K562 (cell line): Measurements from ENCODE around the gene PARK7. TPM values are rescaled to one million over a fixed set of nuclear protein-coding genes. Genes with fewer than 3 reads are reported as not detected.

Source experiments
- ATAC-seq: fragments of 200-7000 bp; cut with Tn5 transposase; 3 replicates; pipeline ENCODE4 v1.9.1; 2020; ENCODE audit warnings: moderate library complexity
- BruUV-seq: library from RNA; stranded (reverse); fragments of 400-500 nt; replicated peaks from 2 replicates; lab custom pipeline; 2021; lab: Mats Ljungman, UMichigan
- CTCF ChIA-PET: fragments of 300-600 bp; formaldehyde crosslinking; extraction: SDS; loops from one replicate; lab custom pipeline; 2021; ENCODE audit warnings: low intra/inter-chr PET ratio; lab: Yijun Ruan, JAX
- POLR2A ChIA-PET: fragments of 300-600, 350-650 bp; sonication (Branson Sonifier 250); formaldehyde crosslinking; extraction: SDS; loops from one replicate; lab custom pipeline; 2021; ENCODE audit warnings: antibody characterized with exemption, inconsistent platforms; lab: Yijun Ruan, JAX
- DNase-seq, 4 experiments: peaks; one replicate each; pipeline versions ENCODE4 v3.0.0 to v3.0.0-alpha.2; 2011 to 2018; ENCODE audit warnings: low spot score in 3 of 4, mixed read lengths in 3 of 4; ENCODE audit errors: extremely low read depth in 1 of 4
- FAIRE-seq: peaks from 2 replicates; lab custom pipeline; 2011; peaks lifted over from hg19 to GRCh38; lab: Jason Lieb, UNC
- H2AFZ ChIP-seq: 2 replicates; pipeline ENCODE4 v1.6.0; 2011; ENCODE audit warnings: low read depth, low read length, control low read depth, inconsistent platforms
- H3K27ac ChIP-seq: fragments of 200-600 bp; 3 replicates; pipeline ENCODE4 v1.8.0; 2011; ENCODE audit warnings: low read depth, mild to moderate bottlenecking, control low read depth, inconsistent platforms, low read length, moderate library complexity, mixed read lengths; ENCODE audit errors: extremely low read depth
- H3K27me3 ChIP-seq, 2 experiments: fragments of 300-600 bp in 1 of 2; 2 replicates in 1 of 2; 3 replicates in 1 of 2; pipeline versions ENCODE4 v1.6.0 to v1.8.0; 2011; ENCODE audit warnings: inconsistent platforms in 2 of 2, low read length in 2 of 2, mild to moderate bottlenecking in 1 of 2, mixed read lengths in 1 of 2, moderate library complexity in 1 of 2; ENCODE audit not compliant: control insufficient read depth in 2 of 2, insufficient read depth in 2 of 2
- H3K36me3 ChIP-seq: fragments of 300-600 bp; 3 replicates; pipeline ENCODE4 v1.8.0; 2011; ENCODE audit warnings: mild to moderate bottlenecking, low read length, inconsistent platforms; ENCODE audit not compliant: control insufficient read depth, insufficient read depth
- H3K4me1 ChIP-seq, 2 experiments: fragments of 200-600 bp in 1 of 2; replicated peaks in 1 of 2; 2 replicates in 1 of 2; 3 replicates in 1 of 2; pipeline versions ENCODE4 v1.5.1 to v1.8.0; 2011; ENCODE audit warnings: inconsistent platforms in 2 of 2, low read length in 2 of 2, mild to moderate bottlenecking in 1 of 2, mixed read lengths in 1 of 2, moderate library complexity in 1 of 2; ENCODE audit not compliant: control insufficient read depth in 2 of 2, insufficient read depth in 2 of 2
- H3K4me2 ChIP-seq: 2 replicates; pipeline ENCODE4 v1.6.1; 2011; ENCODE audit warnings: low read length, control low read depth, inconsistent platforms, mixed read lengths; ENCODE audit not compliant: insufficient read depth
- H3K4me3 ChIP-seq: fragments of 200-600 bp; sonication (generic), shearing (Covaris generic); 2 replicates; pipeline ENCODE4 v1.5.1; 2016; ENCODE audit warnings: control low read depth, inconsistent platforms
- H3K79me2 ChIP-seq: fragments of 200-600 bp; 3 replicates; pipeline ENCODE4 v1.8.0; 2011; ENCODE audit warnings: low read length, inconsistent platforms; ENCODE audit not compliant: control insufficient read depth, insufficient read depth
- H3K9ac ChIP-seq, 2 experiments: 2 replicates each; pipeline versions ENCODE4 v1.6.0 to v1.6.1; 2011; ENCODE audit warnings: low read depth in 2 of 2, low read length in 2 of 2, control low read depth in 1 of 2, inconsistent platforms in 1 of 2, mild to moderate bottlenecking in 1 of 2, mixed read lengths in 1 of 2; ENCODE audit not compliant: insufficient read depth in 1 of 2
- H3K9me1 ChIP-seq: one replicate; pipeline ENCODE4 v1.6.0; 2011; ENCODE audit warnings: inconsistent platforms, mild to moderate bottlenecking, low read length, moderate library complexity; ENCODE audit not compliant: control insufficient read depth, insufficient read depth
- H3K9me3 ChIP-seq: replicated peaks from 2 replicates; pipeline ENCODE4 v1.5.1; 2011; ENCODE audit warnings: low read depth, low read length, inconsistent platforms; ENCODE audit not compliant: control insufficient read depth, insufficient read depth
- H4K20me1 ChIP-seq: replicated peaks from 2 replicates; pipeline ENCODE4 v1.6.1; 2011; ENCODE audit warnings: low read length, inconsistent platforms, mixed read lengths; ENCODE audit not compliant: control insufficient read depth, insufficient read depth
- BDP1 ChIP-seq: IDR thresholded peaks from 3 replicates; pipeline ENCODE4 v1.6.1; 2011; ENCODE audit not compliant: insufficient read length, insufficient read depth
- CGGBP1 ChIP-seq: fragments of 250-450 bp; sonication (Bioruptor Pico); IDR thresholded peaks from 2 replicates; pipeline ENCODE4 v1.9.0; 2021; ENCODE audit warnings: mild to moderate bottlenecking
- ESRRB ChIP-seq: fragments of 250-450 bp; sonication (Bioruptor Pico); IDR thresholded peaks from 2 replicates; pipeline ENCODE4 v1.5.0; 2020; ENCODE audit warnings: mild to moderate bottlenecking, moderate library complexity, borderline replicate concordance
- GTF2B ChIP-seq: IDR thresholded peaks from 2 replicates; pipeline ENCODE4 v1.6.1; 2011; ENCODE audit not compliant: insufficient read length; ENCODE audit errors: extremely low read depth
- HDAC1 ChIP-seq, 2 experiments: fragments of 450-650 bp; IDR thresholded peaks; 2 replicates each; pipeline ENCODE4 v1.6.1; 2016 to 2017; ENCODE audit warnings: inconsistent platforms in 1 of 2, mild to moderate bottlenecking in 1 of 2, moderate library complexity in 1 of 2
- IRF9 ChIP-seq: fragments of 450-650 bp; IDR thresholded peaks from 2 replicates; pipeline ENCODE4 v1.6.1; 2016; ENCODE audit warnings: missing biosample characterization, missing genetic modification characterization
- KDM4B ChIP-seq, 2 experiments: fragments of 450-650 bp in 1 of 2; sonication (generic) in 1 of 2; IDR thresholded peaks; 2 replicates each; pipeline ENCODE4 v1.6.1; 2016 to 2017; ENCODE audit warnings: borderline replicate concordance in 2 of 2, antibody characterized with exemption in 1 of 2, low read depth in 1 of 2, mild to moderate bottlenecking in 1 of 2
- MXI1 ChIP-seq: IDR thresholded peaks from 2 replicates; pipeline ENCODE4 v1.6.1; 2011; ENCODE audit warnings: low read depth, mild to moderate bottlenecking, improper control_type of control experiment, low read length
- PRPF4 ChIP-seq: fragments of 200-400 bp; formaldehyde crosslinking; IDR thresholded peaks from one replicate; pipeline ENCODE4 v1.6.1; 2017; ENCODE audit warnings: low read length, low read depth, mild to moderate bottlenecking; ENCODE audit not compliant: insufficient read depth, poor library complexity, severe bottlenecking
- SIN3A ChIP-seq, 2 experiments: fragments of 150-350 bp in 1 of 2; IDR thresholded peaks; 2 replicates each; pipeline ENCODE4 v1.6.1; 2011 to 2016; ENCODE audit warnings: borderline replicate concordance in 2 of 2, low read depth in 2 of 2, low read length in 2 of 2, mild to moderate bottlenecking in 2 of 2, moderate library complexity in 2 of 2; ENCODE audit not compliant: control insufficient read depth in 1 of 2
- SIN3B ChIP-seq: fragments of 450-650 bp; IDR thresholded peaks from 2 replicates; pipeline ENCODE4 v1.6.1; 2017; ENCODE audit warnings: low read depth, mild to moderate bottlenecking, moderate library complexity
- SREBF1 ChIP-seq: fragments of 150-350 bp; IDR thresholded peaks from 2 replicates; pipeline ENCODE4 v1.6.1; 2014; ENCODE audit warnings: antibody characterized with exemption, low read depth, low read length, borderline replicate concordance
- SRF ChIP-seq, 2 experiments: fragments of 250-450, 450-650 bp in 1 of 2; sonication (Bioruptor Pico) in 1 of 2; sonication (generic) in 1 of 2; formaldehyde crosslinking; IDR thresholded peaks; 2 replicates each; pipeline versions ENCODE4 v1.5.0 to v1.5.1; 2020 to 2022; ENCODE audit warnings: mild to moderate bottlenecking in 1 of 2, missing genetic modification reagents in 1 of 2
- TARDBP ChIP-seq: fragments of 450-650 bp; IDR thresholded peaks from 2 replicates; pipeline ENCODE4 v1.6.1; 2016
- ZBED1 ChIP-seq: IDR thresholded peaks from 2 replicates; pipeline ENCODE4 v1.6.1; 2014
- ZBTB5 ChIP-seq: fragments of 450-650 bp; IDR thresholded peaks from 2 replicates; pipeline ENCODE4 v1.6.1; 2017; ENCODE audit warnings: antibody characterized with exemption
- ZEB2 ChIP-seq: fragments of 450-650 bp; IDR thresholded peaks from 2 replicates; pipeline ENCODE4 v1.6.1; 2016
- ZNF77 ChIP-seq: fragments of 250-450 bp; sonication (Bioruptor Pico); IDR thresholded peaks from 2 replicates; pipeline ENCODE4 v1.5.0; 2020
- WGBS: fragments of 100-300 bp; shearing (Covaris generic); methylation state at CpG from one replicate; pipeline ENCODE4 v1.1.6; 2016; ENCODE audit warnings: low coverage, mixed read lengths; ENCODE audit not compliant: insufficient coverage; ENCODE audit errors: missing lambda C conversion rate; 5-methylcytosine and 5-hydroxymethylcytosine counted together
- in situ Hi-C: fragments of 300-500 bp; cut with MboI; formaldehyde crosslinking; loops from 4 replicates; pipeline ENCODE4 v1.15.0; 2018; ENCODE audit warnings: inconsistent platforms, mixed read lengths
- intact Hi-C: fragments of 100-400 bp; cut with micrococcal nuclease; formaldehyde crosslinking; loops from 2 replicates; pipeline ENCODE4 v1.14.2; 2022
- polyA plus RNA-seq, 8 experiments: library from polyadenylated mRNA; depleted of rRNA in 4 of 8; stranded (reverse) in 5 of 8; unstranded in 3 of 8; fragments of >200 nt; fragmentation: Nextera tagmentation in 2 of 8; fragmentation: Illumina TruSeq in 1 of 8; extraction: Ambion mirVana in 2 of 8; extraction: Trizol in 1 of 8; gene quantifications; 2 replicates each; pipeline versions ENCODE4 v1.2.1 to v1.2.3, GENCODE V29; 2011 to 2014; ENCODE audit warnings: inconsistent platforms in 1 of 8, missing spikeins in 1 of 8
- total RNA-seq, 7 experiments: library from RNA; depleted of rRNA in 6 of 7; stranded (reverse); fragments of >200 nt in 6 of 7; fragmentation: Illumina TruSeq in 2 of 7; extraction: Trizol in 2 of 7; gene quantifications; 2 replicates each; pipeline versions ENCODE4 v1.2.1 to v1.2.3, GENCODE V29; 2011 to 2021; ENCODE audit warnings: low replicate concordance in 1 of 7

The PARK7 gene
- total and polyA plus RNA-seq, 9 of the 15 experiments (the other 6 are each of a cell fraction or from before 2014, with no cell fraction given), result 374 to 1,298 (median 484) TPM

GRCh38 chr1:8026153-8026975 lies 64.9 kb downstream of the PARK7 start, which contains the start of gene ERRFI1:
Gene ERRFI1, minus strand, starts transcription at chr1:8026309. Its CDS starts 10,690 bp downstream, at chr1:8015619.
- DNase-seq, result peak; percentile 96 to 100 (median 100)
- Histone ChIP-seq H3K79me2 (no peaks in the 10 kb centered on the region), H3K27ac (no peak within 1 kb of the TSS), H3K9ac (peak within 1 kb of the TSS; percentile 24 to 85; a peak in 3 of 4 replicates), H3K4me1 (peaks cover 5 to 16% of the 10 kb centered on the region in 2 experiments; a peak in 3 of 5 replicates), H3K9me3 (no peaks in the 10 kb centered on the region), H3K27me3 (peaks cover 41 to 45% of the 10 kb centered on the region in 2 experiments), H3K9me1 (no peaks in the 10 kb centered on the region), H2AFZ (peak within 1 kb of the TSS; percentile 83), H3K36me3 (no peaks in the 10 kb centered on the region), H4K20me1 (peaks cover 6% of the 10 kb centered on the region), H3K4me2 (peak within 1 kb of the TSS; percentile 55), H3K4me3 (peak within 1 kb of the TSS; percentile 43)
- intact Hi-C loops, result no loop called here
- ChIA-PET POLR2A (interaction anchor here (0.8 to 1.2 kb wide), 4 partner anchors 72 to 793 kb away, joined by 3 read pairs; no protein-coding TSS in a partner anchor), CTCF (no interaction called here)
- peak; percentile 44 for FAIRE-seq
- peak; percentile 98 for ATAC-seq
- in situ Hi-C loops, result no loop called here
- WGBS, result 7% methylated on average over 61 of the region's 98 CpGs
- no TSS peak for BruUV-seq
- TF ChIP-seq TARDBP (no peak), ESRRB (CRISPR knock-in tag) (no peak), SIN3A (IDR thresholded peaks at IDR 0.05; ENCODE audit: borderline replicate concordance in 2 of 2, control insufficient read depth in 1 of 2, low read depth in 2 of 2, low read length in 2 of 2) (no peak), PRPF4 (no peak), SREBF1 (no peak), ZBTB5 (no peak), BDP1 (no peak), ZBED1 (no peak), KDM4B (IDR thresholded peaks at IDR 0.05; ENCODE audit: borderline replicate concordance in 2 of 2, low read depth in 1 of 2) (no peak), HDAC1 (IDR thresholded peaks at IDR 0.05) (no peak), IRF9 (no peak), SIN3B (no peak; the same call in 1 of the 2 replicates), ZNF77 (CRISPR knock-in tag) (no peak), MXI1 (no peak), SRF (CRISPR knock-in tag; IDR thresholded peaks at IDR 0.05) (peak in 1 of 2 experiments; percentile 80; a peak in 1 of 4 replicates), GTF2B (no peak), CGGBP1 (CRISPR knock-in tag) (no peak), ZEB2 (no peak)
